Measurements from ENCODE around the gene MANEA. TPM values are rescaled to one million over a fixed set of nuclear protein-coding genes. Genes with fewer than 3 reads are reported as not detected.

MANEA gene
- total and polyA plus RNA-seq, 2 of the 8 experiments (the other 6 are each of a cell fraction or from before 2014, with no cell fraction given): 2.8 to 10.4 TPM

GRCh38 chr6:95593025-95593424 is 15.7 kb downstream of the MANEA start:
- no peak overlapping the region for H4K91ac ChIP-seq (replicated peaks; ENCODE audit: insufficient read length, low read length)
- H3K56ac ChIP-seq (replicated peaks; ENCODE audit: insufficient read length, low read depth, low read length): no peak overlapping the region
- H3K4me3 ChIP-seq (ENCODE audit: extremely low read depth in 1 of 4, insufficient read depth in 2 of 4, low read depth in 3 of 4, low read length in 4 of 4): no peak overlapping the region
- H3K4ac ChIP-seq (replicated peaks; ENCODE audit: insufficient read length, low read depth, low read length): no peak overlapping the region
- no peaks in the 10 kb centered on the region for H3K27me3 ChIP-seq (replicated peaks in 1 of 4; ENCODE audit: control insufficient read depth in 3 of 4, extremely low read depth in 1 of 4, insufficient read depth in 3 of 4, low read length in 3 of 4)
- ChIA-PET CTCF (ENCODE audit: partially characterized antibody) (interaction anchor here (1.0 kb wide), 1 partner anchor 13 kb away, joined by 3 read pairs; no protein-coding TSS in a partner anchor), POLR2A (ENCODE audit: partially characterized antibody) (no interaction called here)
- H2AK5ac ChIP-seq (ENCODE audit: low read depth, low read length): no peak overlapping the region
- no peak overlapping the region for H2BK20ac ChIP-seq (ENCODE audit: low read length)
- no peak overlapping the region for H3K14ac ChIP-seq (ENCODE audit: insufficient read length)
- no peak overlapping the region for H3K18ac ChIP-seq (ENCODE audit: extremely low read depth, low read length)
- no peak overlapping the region for H2BK15ac ChIP-seq (ENCODE audit: low read length)
- no peak overlapping the region for H3K27ac ChIP-seq (ENCODE audit: low read depth, low read length)
- H3K4me1 ChIP-seq (replicated peaks in 1 of 4; ENCODE audit: control insufficient read depth in 3 of 4, insufficient read depth in 4 of 4, low read length in 3 of 4): no peaks in the 10 kb centered on the region
- no peak overlapping the region for H4K5ac ChIP-seq (ENCODE audit: insufficient read length, low read depth, low read length)
- H2BK5ac ChIP-seq (ENCODE audit: low read depth, low read length): no peak overlapping the region
- TF ChIP-seq KDM5A (IDR thresholded peaks at IDR 0.05; ENCODE audit: low read length) (no peak), GABPA (IDR thresholded peaks at IDR 0.05; ENCODE audit: borderline replicate concordance, insufficient read depth, low read length) (no peak), GTF2F1 (IDR thresholded peaks at IDR 0.05; ENCODE audit: borderline replicate concordance, low read depth, low read length) (no peak)
- no peak overlapping the region for H3K9ac ChIP-seq (replicated peaks in 1 of 4; ENCODE audit: extremely low read depth in 1 of 4, low read depth in 3 of 4, low read length in 3 of 4)
- no peaks in the 10 kb centered on the region for H3K79me1 ChIP-seq (ENCODE audit: low read depth, low read length)
- H3K79me2 ChIP-seq (ENCODE audit: control insufficient read depth in 1 of 2, insufficient read depth in 2 of 2, low read length in 2 of 2): peaks cover 0 to 7% of the 10 kb centered on the region in 2 experiments; a peak in 2 of 4 replicates
- no peaks in the 10 kb centered on the region for H3K9me3 ChIP-seq (ENCODE audit: insufficient read depth in 2 of 2, low read depth in 1 of 2, low read length in 1 of 2)
- no peak overlapping the region for H2BK12ac ChIP-seq (ENCODE audit: low read depth, low read length)
- DNase-seq (ENCODE audit: low read depth in 1 of 2, low spot score in 2 of 2) (no peak), FAIRE-seq (no peak)
- no peak overlapping the region for H2AFZ ChIP-seq (ENCODE audit: low read length)
- 44% methylated on average over 2 of the region's 2 CpGs; no CpG with 5 or more reads in 1 of the 2 experiments for WGBS, 2 experiments (ENCODE audit: extremely low coverage in 1 of 2, insufficient coverage in 1 of 2, insufficient read length in 1 of 2, insufficient replicate concordance in 2 of 2, low coverage in 1 of 2, low lambda C conversion rate in 2 of 2, missing lambda C conversion rate in 1 of 2)
- H4K8ac ChIP-seq (ENCODE audit: extremely low read depth, insufficient read depth, low read length): no peak overlapping the region
- H2BK120ac ChIP-seq (replicated peaks; ENCODE audit: low read depth, low read length): no peak overlapping the region
- peaks cover 0 to 5% (median 0%) of the 10 kb centered on the region in 4 experiments; a peak in 1 of 8 replicates for H3K36me3 ChIP-seq (ENCODE audit: control insufficient read depth in 2 of 4, insufficient read depth in 4 of 4, low read length in 3 of 4)
- H3K23ac ChIP-seq (ENCODE audit: insufficient read length): no peak overlapping the region
- H3K23me2 ChIP-seq (ENCODE audit: low read depth, low read length): no peaks in the 10 kb centered on the region
- no peak overlapping the region for H3K4me2 ChIP-seq (ENCODE audit: insufficient read depth in 1 of 2, low read depth in 2 of 2, low read length in 2 of 2)
- no peaks in the 10 kb centered on the region for H4K20me1 ChIP-seq (replicated peaks in 1 of 2; ENCODE audit: control insufficient read depth in 1 of 2, insufficient read depth in 2 of 2, low read length in 2 of 2)
